ENCODE results near the gene C2CD4D. TPM values are rescaled to one million over a fixed set of nuclear protein-coding genes. Genes with fewer than 3 reads are reported as not detected.

C2CD4D gene
- total RNA-seq, 4 donors from 2014 or later, result 2.2 to 3.9 TPM; not detected in 2

- no peaks in the 10 kb centered on the region for H3K27me3 ChIP-seq
- H3K9me3 ChIP-seq, result no peaks in the 10 kb centered on the region
- TF ChIP-seq EP300 (IDR thresholded peaks at IDR 0.05) (no peak), POLR2A (IDR thresholded peaks at IDR 0.05) (no peak)
- TF ChIP-seq, protein P1, sequence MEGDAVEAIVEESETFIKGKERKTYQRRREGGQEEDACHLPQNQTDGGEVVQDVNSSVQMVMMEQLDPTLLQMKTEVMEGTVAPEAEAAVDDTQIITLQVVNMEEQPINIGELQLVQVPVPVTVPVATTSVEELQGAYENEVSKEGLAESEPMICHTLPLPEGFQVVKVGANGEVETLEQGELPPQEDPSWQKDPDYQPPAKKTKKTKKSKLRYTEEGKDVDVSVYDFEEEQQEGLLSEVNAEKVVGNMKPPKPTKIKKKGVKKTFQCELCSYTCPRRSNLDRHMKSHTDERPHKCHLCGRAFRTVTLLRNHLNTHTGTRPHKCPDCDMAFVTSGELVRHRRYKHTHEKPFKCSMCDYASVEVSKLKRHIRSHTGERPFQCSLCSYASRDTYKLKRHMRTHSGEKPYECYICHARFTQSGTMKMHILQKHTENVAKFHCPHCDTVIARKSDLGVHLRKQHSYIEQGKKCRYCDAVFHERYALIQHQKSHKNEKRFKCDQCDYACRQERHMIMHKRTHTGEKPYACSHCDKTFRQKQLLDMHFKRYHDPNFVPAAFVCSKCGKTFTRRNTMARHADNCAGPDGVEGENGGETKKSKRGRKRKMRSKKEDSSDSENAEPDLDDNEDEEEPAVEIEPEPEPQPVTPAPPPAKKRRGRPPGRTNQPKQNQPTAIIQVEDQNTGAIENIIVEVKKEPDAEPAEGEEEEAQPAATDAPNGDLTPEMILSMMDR (IDR thresholded peaks at IDR 0.05), result no peak
- peaks cover 0 to 18% (median 0%) of the 10 kb centered on the region in 4 donors for H3K4me1 ChIP-seq
- no peaks in the 10 kb centered on the region for H3K36me3 ChIP-seq
- no peak overlapping the region for H3K27ac ChIP-seq
- H3K4me3 ChIP-seq, result no peak overlapping the region
- no peak for DNase-seq (ENCODE audit: low spot score in 2 of 2)
- 43 to 49% methylated on average over 9 of the region's 9 CpGs for WGBS, 2 donors
These were observed 11.8 kb downstream of the C2CD4D start for GRCh38 chr1:151827853-151828252.

DNA sequence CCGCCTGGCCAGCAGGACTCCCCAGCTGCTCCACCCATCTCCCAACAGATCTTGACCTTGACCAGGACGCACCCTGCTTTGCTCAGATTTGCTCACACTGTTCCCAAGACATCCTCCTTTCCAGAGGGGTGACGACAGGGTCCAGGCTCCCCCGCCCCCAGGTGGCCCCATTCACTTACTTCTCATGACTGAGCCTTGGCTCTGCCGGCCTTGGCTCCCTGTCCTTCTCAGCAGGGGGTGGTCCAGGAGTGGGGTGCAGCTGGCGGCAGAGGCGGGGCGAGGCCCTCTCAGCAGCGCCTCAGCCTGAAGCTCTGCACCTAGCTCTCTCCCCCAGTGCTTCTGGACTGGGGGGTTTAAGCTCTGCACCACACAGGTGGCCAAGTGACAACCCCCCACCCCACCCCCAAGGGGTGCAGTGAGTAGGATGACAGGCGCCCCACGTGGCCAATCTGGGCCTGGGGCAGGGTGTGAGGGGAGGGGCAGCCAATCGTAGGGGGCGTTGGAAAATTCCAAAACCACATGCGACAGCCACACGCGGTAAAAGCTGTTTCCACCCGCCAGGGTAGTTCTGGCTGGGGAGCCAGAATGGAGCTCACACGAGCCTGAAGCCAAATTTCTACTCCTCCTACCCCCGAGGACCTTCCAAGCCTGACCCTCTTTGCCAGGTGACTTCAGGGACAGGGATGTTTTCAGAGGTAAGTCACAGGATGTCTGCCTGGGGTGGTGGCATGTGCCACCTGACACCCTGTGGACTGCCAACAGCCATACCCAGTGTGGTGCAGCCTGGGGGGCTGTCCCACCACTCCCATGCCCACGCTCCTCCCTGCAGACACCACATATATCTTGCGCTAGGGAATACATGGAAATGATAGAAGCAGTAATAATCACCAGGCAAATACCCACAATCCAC lies 13.6 kb downstream of the C2CD4D start:
- Histone ChIP-seq H3K4me3 (no peak overlapping the region), H3K36me3 (no peaks in the 10 kb centered on the region), H3K27ac (no peak overlapping the region), H3K9me3 (no peaks in the 10 kb centered on the region), H3K27me3 (peaks cover 0 to 4% of the 10 kb centered on the region in 2 donors), H3K4me1 (peaks cover 0 to 18% (median 0%) of the 10 kb centered on the region in 4 donors)
- 63 to 64% methylated on average over 11 to 21 of the region's 21 CpGs for WGBS, 2 donors
- no peak for DNase-seq (ENCODE audit: low spot score in 2 of 2)
- no peak for TF ChIP-seq EP300 (IDR thresholded peaks at IDR 0.05)
- TF ChIP-seq POLR2A (IDR thresholded peaks at IDR 0.05), result no peak
- TF ChIP-seq, protein P1 (IDR thresholded peaks at IDR 0.05), result no peak

GRCh38 chr1:151825204-151825603 lies 14.4 kb downstream of the C2CD4D start:
- no peaks in the 10 kb centered on the region for H3K9me3 ChIP-seq
- peaks cover 0 to 18% (median 0%) of the 10 kb centered on the region in 4 donors for H3K4me1 ChIP-seq
- no peak overlapping the region for H3K4me3 ChIP-seq
- no peak overlapping the region for H3K27ac ChIP-seq
- H3K27me3 ChIP-seq, result peaks cover 0 to 4% of the 10 kb centered on the region in 2 donors
- H3K36me3 ChIP-seq, result no peaks in the 10 kb centered on the region
- 39 to 57% methylated on average over 7 to 9 of the region's 9 CpGs for WGBS, 2 donors
- no peak for DNase-seq (ENCODE audit: low spot score in 2 of 2)
- no peak for TF ChIP-seq POLR2A (IDR thresholded peaks at IDR 0.05)
- no peak for TF ChIP-seq EP300 (IDR thresholded peaks at IDR 0.05)
- TF ChIP-seq, protein P1 (IDR thresholded peaks at IDR 0.05), result no peak

GRCh38 chr1:151823175-151823574 lies 16.4 kb downstream of the C2CD4D start:
- no peak overlapping the region for H3K27ac ChIP-seq
- TF ChIP-seq, protein P1 (IDR thresholded peaks at IDR 0.05), result no peak
- TF ChIP-seq POLR2A (IDR thresholded peaks at IDR 0.05), result no peak
- TF ChIP-seq EP300 (IDR thresholded peaks at IDR 0.05), result no peak

DNA sequence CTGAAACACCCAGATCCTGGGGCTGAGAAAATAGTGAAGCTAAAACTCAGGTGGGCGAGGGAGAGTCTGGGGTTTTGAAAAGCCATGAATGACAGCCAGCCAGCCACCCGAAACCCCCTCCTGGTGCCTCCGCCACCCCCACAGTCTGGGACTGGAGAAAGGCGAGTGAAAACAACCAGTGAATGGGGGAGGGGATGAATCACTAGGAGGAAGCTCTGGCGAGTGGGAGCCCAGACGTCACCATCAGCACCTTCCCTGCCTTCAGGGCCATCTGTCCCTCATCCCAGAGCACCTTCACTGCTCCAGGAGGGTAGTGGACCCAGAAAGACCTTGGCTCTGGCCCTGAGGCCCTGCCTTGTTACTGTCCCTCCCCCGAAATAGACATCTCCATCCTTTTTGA lies 17.2 kb downstream of the C2CD4D start:
- WGBS, 2 donors, result 36 to 51% methylated on average over 7 of the region's 7 CpGs

More at GRCh38 chr1:151823175-151823574, 16.4 kb downstream of the C2CD4D start:
- WGBS, 2 donors, result 73 to 88% methylated on average over 8 of the region's 8 CpGs
- H3K27me3 ChIP-seq, result peaks cover 0 to 4% of the 10 kb centered on the region in 2 donors
- no peaks in the 10 kb centered on the region for H3K36me3 ChIP-seq
- peaks cover 0 to 4% (median 0%) of the 10 kb centered on the region in 4 donors for H3K4me1 ChIP-seq
- DNase-seq (ENCODE audit: low spot score in 2 of 2), result no peak
- H3K9me3 ChIP-seq, result no peaks in the 10 kb centered on the region
- no peak overlapping the region for H3K4me3 ChIP-seq

More for the DNA sequence above, 17.2 kb downstream of the C2CD4D start:
- Histone ChIP-seq H3K27me3 (peaks cover 0 to 4% of the 10 kb centered on the region in 2 donors), H3K36me3 (no peaks in the 10 kb centered on the region), H3K4me3 (no peak overlapping the region), H3K4me1 (no peaks in the 10 kb centered on the region), H3K27ac (no peak overlapping the region), H3K9me3 (no peaks in the 10 kb centered on the region)
- no peak for DNase-seq (ENCODE audit: low spot score in 2 of 2)
- TF ChIP-seq POLR2A (IDR thresholded peaks at IDR 0.05), result no peak
- TF ChIP-seq, protein P1 (IDR thresholded peaks at IDR 0.05), result no peak
- no peak for TF ChIP-seq EP300 (IDR thresholded peaks at IDR 0.05)

All from tibial nerve (tissue), 4 donors.